HepG2 (cell line): Measurements from ENCODE around the gene SSBP4. TPM values are rescaled to one million over a fixed set of nuclear protein-coding genes. Genes with fewer than 3 reads are reported as not detected.

Experiments
- FOXA3 ChIP-seq: IDR thresholded peaks from 2 replicates; pipeline ENCODE4 v1.6.1; 2016; ENCODE audit warnings: missing genetic modification reagents, missing compliant biosample characterization
- FOXM1 ChIP-seq: sonication (generic); formaldehyde crosslinking; IDR thresholded peaks from 2 replicates; pipeline ENCODE4 v1.5.0; 2020; ENCODE audit warnings: missing genetic modification reagents
- HNF4G ChIP-seq, 2 experiments: sonication (generic) in 1 of 2; formaldehyde crosslinking in 1 of 2; IDR thresholded peaks; 2 replicates each; pipeline versions ENCODE4 v1.4.0 to v1.6.1; 2011 to 2020; ENCODE audit warnings: borderline replicate concordance in 2 of 2, low read depth in 2 of 2, mild to moderate bottlenecking in 2 of 2, low read length in 1 of 2, missing genetic modification reagents in 1 of 2, moderate library complexity in 1 of 2
- PHF20 ChIP-seq: sonication (generic); formaldehyde crosslinking; IDR thresholded peaks from 2 replicates; pipeline ENCODE4 v1.5.0; 2020; ENCODE audit warnings: mild to moderate bottlenecking, missing genetic modification reagents
- POLR2AphosphoS2 ChIP-seq: IDR thresholded peaks from 2 replicates; pipeline ENCODE4 v1.6.1; 2011; ENCODE audit warnings: low read depth, low read length, improper control_type of control experiment
- TARDBP ChIP-seq: sonication (generic); formaldehyde crosslinking; IDR thresholded peaks from 2 replicates; pipeline ENCODE4 v1.8.0; 2022; ENCODE audit warnings: mild to moderate bottlenecking, missing genetic modification reagents
- ZNF143 ChIP-seq: sonication (generic); formaldehyde crosslinking; IDR thresholded peaks from 2 replicates; pipeline ENCODE4 v1.4.0; 2020; ENCODE audit warnings: missing genetic modification reagents
- ZNF207 ChIP-seq: fragments of 450-650 bp; IDR thresholded peaks from 2 replicates; pipeline ENCODE4 v1.6.1; 2016; ENCODE audit warnings: antibody characterized with exemption, borderline replicate concordance
- ZNF224 ChIP-seq: sonication (generic); formaldehyde crosslinking; IDR thresholded peaks from 2 replicates; pipeline ENCODE4 v1.5.0; 2020; ENCODE audit warnings: mild to moderate bottlenecking, missing genetic modification reagents
- polyA plus RNA-seq, 8 experiments: library from polyadenylated mRNA; depleted of rRNA in 3 of 8; stranded (reverse) in 7 of 8; unstranded in 1 of 8; fragments of >200 nt; fragmentation: Illumina TruSeq in 4 of 8; extraction: Trizol in 4 of 8; gene quantifications; 2 replicates each; pipeline versions ENCODE4 v1.2.1 to v1.2.3, GENCODE V29; 2011 to 2016; ENCODE audit warnings: low read depth in 4 of 8, missing spikeins in 1 of 8, mixed read lengths in 1 of 8; ENCODE audit not compliant: insufficient read depth in 1 of 8
- total RNA-seq, 5 experiments: library from RNA; depleted of rRNA; stranded (reverse); fragments of >200 nt; fragmentation: Illumina TruSeq; extraction: Trizol; gene quantifications; 2 replicates each; pipeline ENCODE4 v1.2.3, GENCODE V29; 2016; ENCODE audit warnings: low read depth in 1 of 5
- TF ChIP-seq, protein P1 (sequence below): sonication (generic); formaldehyde crosslinking; conservative IDR thresholded peaks from 2 replicates; pipeline ENCODE4 v1.4.0; 2020; ENCODE audit warnings: missing genetic modification reagents
- TF ChIP-seq, protein P2 (sequence below): sonication (generic); formaldehyde crosslinking; IDR thresholded peaks from 2 replicates; pipeline ENCODE4 v1.4.0; 2020; ENCODE audit warnings: mild to moderate bottlenecking, missing genetic modification reagents
- TF ChIP-seq, protein P3 (sequence below): sonication (generic); formaldehyde crosslinking; IDR thresholded peaks from 2 replicates; pipeline ENCODE4 v1.5.0; 2020; ENCODE audit warnings: mild to moderate bottlenecking, missing genetic modification reagents, borderline replicate concordance
- TF ChIP-seq, protein P4 (sequence below): sonication (generic); formaldehyde crosslinking; IDR thresholded peaks from 2 replicates; pipeline ENCODE4; 2020; ENCODE audit warnings: missing genetic modification reagents, mild to moderate bottlenecking, borderline replicate concordance

The SSBP4 gene
- total and polyA plus RNA-seq, 2 of the 13 experiments (the other 11 are each of a cell fraction or from before 2014, with no cell fraction given) = 20.8 to 39.5 TPM

DNA sequence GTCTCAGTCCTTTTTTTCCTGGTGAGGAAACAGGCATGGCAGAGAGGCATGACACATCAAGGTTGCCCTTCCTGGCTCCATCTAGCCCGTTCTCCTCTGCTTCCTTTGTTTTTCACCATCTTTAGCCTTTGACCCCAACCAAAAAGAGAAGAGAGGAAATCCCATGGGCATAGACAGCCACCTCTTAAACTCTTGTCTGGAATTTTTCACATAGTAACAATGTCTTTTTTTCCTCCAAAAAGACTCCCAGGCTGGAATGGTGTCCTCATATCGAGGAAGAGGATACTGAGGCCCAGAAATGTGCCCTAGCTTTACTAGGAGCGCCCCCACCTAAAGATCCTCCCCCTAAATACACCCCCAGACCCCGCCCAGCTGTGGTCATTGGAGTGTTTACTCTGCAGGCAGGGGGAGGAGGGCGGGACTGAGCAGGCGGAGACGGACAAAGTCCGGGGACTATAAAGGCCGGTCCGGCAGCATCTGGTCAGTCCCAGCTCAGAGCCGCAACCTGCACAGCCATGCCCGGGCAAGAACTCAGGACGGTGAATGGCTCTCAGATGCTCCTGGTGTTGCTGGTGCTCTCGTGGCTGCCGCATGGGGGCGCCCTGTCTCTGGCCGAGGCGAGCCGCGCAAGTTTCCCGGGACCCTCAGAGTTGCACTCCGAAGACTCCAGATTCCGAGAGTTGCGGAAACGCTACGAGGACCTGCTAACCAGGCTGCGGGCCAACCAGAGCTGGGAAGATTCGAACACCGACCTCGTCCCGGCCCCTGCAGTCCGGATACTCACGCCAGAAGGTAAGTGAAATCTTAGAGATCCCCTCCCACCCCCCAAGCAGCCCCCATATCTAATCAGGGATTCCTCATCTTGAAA, 33.3 kb upstream of the SSBP4 start, which contains the start of gene GDF15 (continued):
- peak; percentile 60 for TF ChIP-seq ZNF143 (CRISPR knock-in tag)
- TF ChIP-seq, protein P1, sequence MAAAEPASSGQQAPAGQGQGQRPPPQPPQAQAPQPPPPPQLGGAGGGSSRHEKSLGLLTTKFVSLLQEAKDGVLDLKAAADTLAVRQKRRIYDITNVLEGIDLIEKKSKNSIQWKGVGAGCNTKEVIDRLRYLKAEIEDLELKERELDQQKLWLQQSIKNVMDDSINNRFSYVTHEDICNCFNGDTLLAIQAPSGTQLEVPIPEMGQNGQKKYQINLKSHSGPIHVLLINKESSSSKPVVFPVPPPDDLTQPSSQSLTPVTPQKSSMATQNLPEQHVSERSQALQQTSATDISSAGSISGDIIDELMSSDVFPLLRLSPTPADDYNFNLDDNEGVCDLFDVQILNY (CRISPR knock-in tag) = peak; percentile 47; the same call in 1 of the 2 replicates
- TF ChIP-seq ZNF224 (CRISPR knock-in tag) = no peak
- peak; percentile 95 for TF ChIP-seq HNF4G (IDR thresholded peaks at IDR 0.05; ENCODE audit: borderline replicate concordance, low read depth, low read length)
- peak; percentile 85 for TF ChIP-seq HNF4G (CRISPR knock-in tag; IDR thresholded peaks at IDR 0.05; ENCODE audit: borderline replicate concordance, low read depth)
- no peak for TF ChIP-seq ZNF207
- peak; percentile 88 for TF ChIP-seq TARDBP
- TF ChIP-seq, protein P2, sequence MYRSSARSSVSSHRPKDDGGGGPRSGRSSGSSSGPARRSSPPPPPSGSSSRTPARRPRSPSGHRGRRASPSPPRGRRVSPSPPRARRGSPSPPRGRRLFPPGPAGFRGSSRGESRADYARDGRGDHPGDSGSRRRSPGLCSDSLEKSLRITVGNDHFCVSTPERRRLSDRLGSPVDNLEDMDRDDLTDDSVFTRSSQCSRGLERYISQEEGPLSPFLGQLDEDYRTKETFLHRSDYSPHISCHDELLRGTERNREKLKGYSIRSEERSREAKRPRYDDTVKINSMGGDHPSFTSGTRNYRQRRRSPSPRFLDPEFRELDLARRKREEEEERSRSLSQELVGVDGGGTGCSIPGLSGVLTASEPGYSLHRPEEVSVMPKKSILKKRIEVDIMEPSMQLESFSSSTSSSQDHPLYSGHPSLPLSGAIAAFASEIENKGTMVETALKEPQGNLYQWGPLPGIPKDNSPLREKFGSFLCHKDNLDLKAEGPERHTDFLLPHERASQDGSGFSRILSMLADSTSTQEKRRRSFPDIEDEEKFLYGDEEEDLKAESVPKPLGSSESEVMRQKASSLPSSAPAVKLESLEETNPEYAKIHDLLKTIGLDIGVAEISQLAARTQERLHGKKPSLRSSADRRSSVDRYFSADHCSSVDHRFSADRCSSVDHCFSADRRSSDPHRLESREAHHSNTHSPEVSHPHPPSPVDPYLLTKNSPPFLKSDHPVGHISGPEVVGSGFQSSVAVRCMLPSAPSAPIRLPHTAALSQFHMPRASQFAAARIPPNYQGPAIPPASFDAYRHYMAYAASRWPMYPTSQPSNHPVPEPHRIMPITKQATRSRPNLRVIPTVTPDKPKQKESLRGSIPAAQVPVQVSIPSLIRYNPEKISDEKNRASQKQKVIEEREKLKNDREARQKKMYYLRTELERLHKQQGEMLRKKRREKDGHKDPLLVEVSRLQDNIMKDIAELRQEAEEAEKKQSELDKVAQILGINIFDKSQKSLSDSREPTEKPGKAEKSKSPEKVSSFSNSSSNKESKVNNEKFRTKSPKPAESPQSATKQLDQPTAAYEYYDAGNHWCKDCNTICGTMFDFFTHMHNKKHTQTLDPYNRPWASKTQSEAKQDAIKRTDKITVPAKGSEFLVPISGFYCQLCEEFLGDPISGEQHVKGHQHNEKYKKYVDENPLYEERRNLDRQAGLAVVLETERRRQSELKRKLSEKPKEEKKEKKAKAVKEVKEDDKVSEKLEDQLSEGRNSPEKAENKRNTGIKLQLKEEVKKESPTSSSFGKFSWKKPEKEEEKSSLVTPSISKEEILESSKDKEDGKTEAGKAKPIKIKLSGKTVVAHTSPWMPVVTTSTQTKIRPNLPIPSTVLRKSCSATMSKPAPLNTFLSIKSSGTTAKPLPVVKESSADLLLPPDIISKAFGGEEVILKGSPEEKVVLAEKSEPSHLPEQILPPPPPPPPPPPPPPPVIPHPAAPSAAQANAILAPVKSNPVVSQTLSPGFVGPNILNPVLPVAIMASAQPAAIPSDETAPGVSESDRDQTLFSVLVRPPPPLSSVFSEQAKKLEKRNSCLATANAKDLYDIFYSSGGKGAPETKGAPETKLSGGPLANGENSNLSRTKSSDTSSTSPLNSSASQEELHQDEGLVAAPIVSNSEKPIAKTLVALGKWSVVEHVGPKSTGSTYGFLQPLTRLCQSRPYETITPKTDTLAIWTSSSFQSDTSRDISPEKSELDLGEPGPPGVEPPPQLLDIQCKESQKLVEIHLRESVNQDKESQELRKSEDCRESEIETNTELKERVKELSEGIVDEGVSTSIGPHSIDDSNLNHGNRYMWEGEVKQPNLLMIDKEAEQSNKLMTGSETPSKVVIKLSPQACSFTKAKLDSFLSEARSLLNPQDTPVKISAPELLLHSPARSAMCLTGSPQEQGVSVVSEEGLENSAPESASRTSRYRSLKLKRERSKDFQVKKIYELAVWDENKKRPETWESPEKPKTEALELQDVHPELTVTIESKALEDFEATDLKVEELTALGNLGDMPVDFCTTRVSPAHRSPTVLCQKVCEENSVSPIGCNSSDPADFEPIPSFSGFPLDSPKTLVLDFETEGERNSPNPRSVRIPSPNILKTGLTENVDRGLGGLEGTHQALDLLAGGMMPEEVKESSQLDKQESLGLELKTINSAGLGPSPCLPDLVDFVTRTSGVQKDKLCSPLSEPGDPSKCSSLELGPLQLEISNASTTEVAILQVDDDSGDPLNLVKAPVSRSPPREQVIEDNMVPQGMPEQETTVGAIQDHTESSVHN = 0 out of 2 replicates have a peak, but pooled peaks have one; percentile 50
- peak; percentile 89 for TF ChIP-seq FOXA3
- TF ChIP-seq, protein P3, sequence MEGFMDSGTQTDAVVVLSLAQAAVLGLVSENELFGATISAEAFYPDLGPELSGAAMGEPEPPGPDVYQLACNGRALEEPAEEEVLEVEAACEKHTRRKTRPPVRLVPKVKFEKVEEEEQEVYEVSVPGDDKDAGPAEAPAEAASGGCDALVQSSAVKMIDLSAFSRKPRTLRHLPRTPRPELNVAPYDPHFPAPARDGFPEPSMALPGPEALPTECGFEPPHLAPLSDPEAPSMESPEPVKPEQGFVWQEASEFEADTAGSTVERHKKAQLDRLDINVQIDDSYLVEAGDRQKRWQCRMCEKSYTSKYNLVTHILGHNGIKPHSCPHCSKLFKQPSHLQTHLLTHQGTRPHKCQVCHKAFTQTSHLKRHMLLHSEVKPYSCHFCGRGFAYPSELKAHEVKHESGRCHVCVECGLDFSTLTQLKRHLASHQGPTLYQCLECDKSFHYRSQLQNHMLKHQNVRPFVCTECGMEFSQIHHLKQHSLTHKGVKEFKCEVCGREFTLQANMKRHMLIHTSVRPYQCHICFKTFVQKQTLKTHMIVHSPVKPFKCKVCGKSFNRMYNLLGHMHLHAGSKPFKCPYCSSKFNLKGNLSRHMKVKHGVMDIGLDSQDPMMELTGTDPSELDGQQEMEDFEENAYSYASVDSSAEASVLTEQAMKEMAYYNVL = 0 out of 2 replicates have a peak, but pooled peaks have one; percentile 22
- TF ChIP-seq, protein P4, sequence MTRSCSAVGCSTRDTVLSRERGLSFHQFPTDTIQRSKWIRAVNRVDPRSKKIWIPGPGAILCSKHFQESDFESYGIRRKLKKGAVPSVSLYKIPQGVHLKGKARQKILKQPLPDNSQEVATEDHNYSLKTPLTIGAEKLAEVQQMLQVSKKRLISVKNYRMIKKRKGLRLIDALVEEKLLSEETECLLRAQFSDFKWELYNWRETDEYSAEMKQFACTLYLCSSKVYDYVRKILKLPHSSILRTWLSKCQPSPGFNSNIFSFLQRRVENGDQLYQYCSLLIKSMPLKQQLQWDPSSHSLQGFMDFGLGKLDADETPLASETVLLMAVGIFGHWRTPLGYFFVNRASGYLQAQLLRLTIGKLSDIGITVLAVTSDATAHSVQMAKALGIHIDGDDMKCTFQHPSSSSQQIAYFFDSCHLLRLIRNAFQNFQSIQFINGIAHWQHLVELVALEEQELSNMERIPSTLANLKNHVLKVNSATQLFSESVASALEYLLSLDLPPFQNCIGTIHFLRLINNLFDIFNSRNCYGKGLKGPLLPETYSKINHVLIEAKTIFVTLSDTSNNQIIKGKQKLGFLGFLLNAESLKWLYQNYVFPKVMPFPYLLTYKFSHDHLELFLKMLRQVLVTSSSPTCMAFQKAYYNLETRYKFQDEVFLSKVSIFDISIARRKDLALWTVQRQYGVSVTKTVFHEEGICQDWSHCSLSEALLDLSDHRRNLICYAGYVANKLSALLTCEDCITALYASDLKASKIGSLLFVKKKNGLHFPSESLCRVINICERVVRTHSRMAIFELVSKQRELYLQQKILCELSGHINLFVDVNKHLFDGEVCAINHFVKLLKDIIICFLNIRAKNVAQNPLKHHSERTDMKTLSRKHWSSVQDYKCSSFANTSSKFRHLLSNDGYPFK (CRISPR knock-in tag) = peak; percentile 59; the same call in 1 of the 2 replicates
- 0 out of 2 replicates have a peak, but pooled peaks have one; percentile 64 for TF ChIP-seq FOXM1
- peak; percentile 43; the same call in 1 of the 2 replicates for TF ChIP-seq PHF20 (CRISPR knock-in tag)
- TF ChIP-seq POLR2AphosphoS2 = peak; percentile 94
